HG02623 (cell line): Measurements from ENCODE around the gene SMG5.
A peak's percentile ranks its signal among the peaks of the same experiment; 100 is the strongest.
"Not testable (repeated sequence)": the region's sequence is repeated elsewhere in the genome, so short reads cannot be mapped to it uniquely, and the experiment has no call there.

Experiments used
- ATAC-seq: cut with Tn5 transposase; IDR thresholded peaks from one replicate; pipeline ENCODE4 v1.9.1; 2021; ENCODE audit warnings: moderate library complexity; ENCODE audit not compliant: unreplicated experiment

SMG5 gene

GRCh38 chr1:156282479-156283222 lies at the start of gene SMG5:
Gene SMG5 (minus strand): TSS chr1:156282825. CDS start chr1:156282680, 145 bp downstream.
- peak; percentile 77 for ATAC-seq

GRCh38 chr1:156323179-156323578 lies 40.6 kb upstream of the SMG5 start:
- ATAC-seq, result not testable (repeated sequence)

GRCh38 chr1:156320560-156320959 lies 37.9 kb upstream of the SMG5 start:
- no peak for ATAC-seq

GRCh38 chr1:156319664-156320063 lies 37.0 kb upstream of the SMG5 start:
- ATAC-seq, result no peak

- no peak for ATAC-seq
Observed at GRCh38 chr1:156316909-156317308, 34.3 kb upstream of the SMG5 start.

- no peak for ATAC-seq
Observed at GRCh38 chr1:156310962-156311361, 28.3 kb upstream of the SMG5 start.

GRCh38 chr1:156308078-156308477 lies 25.5 kb upstream of the SMG5 start:
- ATAC-seq, result no peak

GRCh38 chr1:156305215-156305614 lies 22.6 kb upstream of the SMG5 start:
- no peak for ATAC-seq

- no peak for ATAC-seq
Observed at GRCh38 chr1:156303241-156303640, 20.6 kb upstream of the SMG5 start.

- ATAC-seq, result no peak
Observed at GRCh38 chr1:156298852-156299357, 16.3 kb upstream of the SMG5 start, which contains the start of gene VHLL. Gene VHLL (minus strand): TSS chr1:156299307. CDS start chr1:156299189, 118 bp downstream.

GRCh38 chr1:156295391-156295947 lies 12.8 kb upstream of the SMG5 start, which contains the start of gene GLMP:
Gene GLMP (minus strand): TSS chr1:156295679. CDS start chr1:156295645, 34 bp downstream.
- no peak for ATAC-seq

GRCh38 chr1:156293895-156294294 lies 11.3 kb upstream of the SMG5 start:
- no peak for ATAC-seq

- ATAC-seq, result no peak
Observed at GRCh38 chr1:156293098-156293434, 10.4 kb upstream of the SMG5 start.

- ATAC-seq, result no peak
Observed at GRCh38 chr1:156291226-156292061, 8.8 kb upstream of the SMG5 start.

GRCh38 chr1:156289857-156290256 lies 7.2 kb upstream of the SMG5 start:
- no peak for ATAC-seq

- no peak for ATAC-seq
Observed at GRCh38 chr1:156286061-156286460, 3.4 kb upstream of the SMG5 start.

GRCh38 chr1:156285437-156285836 lies 2.8 kb upstream of the SMG5 start:
- ATAC-seq, result no peak

- ATAC-seq, result no peak
Observed at GRCh38 chr1:156284757-156285156, 2.1 kb upstream of the SMG5 start.

- ATAC-seq, result no peak
Observed at GRCh38 chr1:156284112-156284511, 1.5 kb upstream of the SMG5 start, which contains the start of gene TMEM79. Gene TMEM79 (plus strand): TSS chr1:156284325. CDS start chr1:156285227, 902 bp downstream.

GRCh38 chr1:156283521-156283920 lies 896 bp upstream of the SMG5 start:
- no peak for ATAC-seq
